PFSK-1 (cell line): Measurements from ENCODE around the gene PCYT1B.

Experiments
- FOXP2 ChIP-seq: optimal IDR thresholded peaks from 2 replicates; pipeline ENCODE3; 2011; ENCODE audit warnings: borderline replicate concordance, control low read depth, inconsistent platforms; ENCODE audit not compliant: insufficient read depth; ENCODE audit errors: extremely low read length, extremely low read depth
- POLR2AphosphoS5 ChIP-seq: IDR thresholded peaks from 2 replicates; pipeline ENCODE4 v1.6.1; 2012; ENCODE audit warnings: low read depth, mild to moderate bottlenecking, control low read depth, low read length, moderate library complexity
- SIN3A ChIP-seq: IDR thresholded peaks from 2 replicates; pipeline ENCODE4 v1.6.1; 2012; ENCODE audit warnings: mild to moderate bottlenecking, low read length, moderate library complexity, borderline replicate concordance; ENCODE audit not compliant: insufficient read depth
- TAF1 ChIP-seq: IDR thresholded peaks from 2 replicates; pipeline ENCODE4 v1.6.1; 2012; ENCODE audit warnings: low read length, control low read depth, borderline replicate concordance; ENCODE audit not compliant: insufficient read depth
- TF ChIP-seq, protein P1 (sequence below), 2 experiments: IDR thresholded peaks; 2 replicates each; pipeline versions ENCODE4 v1.6.1 to v1.8.0; 2011 to 2012; ENCODE audit warnings: low read depth in 2 of 2, low read length in 2 of 2, control low read depth in 1 of 2, inconsistent platforms in 1 of 2, mild to moderate bottlenecking in 1 of 2, moderate library complexity in 1 of 2; ENCODE audit not compliant: insufficient read depth in 1 of 2

The PCYT1B gene

DNA sequence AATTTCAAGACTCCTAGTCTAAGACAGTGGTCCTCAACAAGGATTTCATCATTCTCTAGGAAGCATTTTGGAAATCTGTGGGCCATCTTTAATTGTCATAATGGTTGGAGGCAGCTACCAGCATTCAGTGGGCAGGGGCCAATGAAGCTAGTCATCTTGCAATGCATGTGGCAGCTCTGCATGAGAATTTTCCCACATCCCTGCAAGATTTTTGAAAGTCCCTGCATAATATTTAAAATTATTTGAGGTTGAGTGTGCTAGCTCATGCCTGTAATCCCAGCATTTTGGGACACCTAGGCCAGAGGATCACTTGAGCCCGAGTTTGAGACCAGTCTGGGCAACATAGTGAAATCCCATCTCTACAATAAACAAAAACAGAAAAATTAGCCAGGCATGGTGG lies 44.0 kb downstream of the PCYT1B start:
- TF ChIP-seq SIN3A (no peak), FOXP2 (no peak), TAF1 (no peak), POLR2AphosphoS5 (no peak)
- TF ChIP-seq, protein P1, sequence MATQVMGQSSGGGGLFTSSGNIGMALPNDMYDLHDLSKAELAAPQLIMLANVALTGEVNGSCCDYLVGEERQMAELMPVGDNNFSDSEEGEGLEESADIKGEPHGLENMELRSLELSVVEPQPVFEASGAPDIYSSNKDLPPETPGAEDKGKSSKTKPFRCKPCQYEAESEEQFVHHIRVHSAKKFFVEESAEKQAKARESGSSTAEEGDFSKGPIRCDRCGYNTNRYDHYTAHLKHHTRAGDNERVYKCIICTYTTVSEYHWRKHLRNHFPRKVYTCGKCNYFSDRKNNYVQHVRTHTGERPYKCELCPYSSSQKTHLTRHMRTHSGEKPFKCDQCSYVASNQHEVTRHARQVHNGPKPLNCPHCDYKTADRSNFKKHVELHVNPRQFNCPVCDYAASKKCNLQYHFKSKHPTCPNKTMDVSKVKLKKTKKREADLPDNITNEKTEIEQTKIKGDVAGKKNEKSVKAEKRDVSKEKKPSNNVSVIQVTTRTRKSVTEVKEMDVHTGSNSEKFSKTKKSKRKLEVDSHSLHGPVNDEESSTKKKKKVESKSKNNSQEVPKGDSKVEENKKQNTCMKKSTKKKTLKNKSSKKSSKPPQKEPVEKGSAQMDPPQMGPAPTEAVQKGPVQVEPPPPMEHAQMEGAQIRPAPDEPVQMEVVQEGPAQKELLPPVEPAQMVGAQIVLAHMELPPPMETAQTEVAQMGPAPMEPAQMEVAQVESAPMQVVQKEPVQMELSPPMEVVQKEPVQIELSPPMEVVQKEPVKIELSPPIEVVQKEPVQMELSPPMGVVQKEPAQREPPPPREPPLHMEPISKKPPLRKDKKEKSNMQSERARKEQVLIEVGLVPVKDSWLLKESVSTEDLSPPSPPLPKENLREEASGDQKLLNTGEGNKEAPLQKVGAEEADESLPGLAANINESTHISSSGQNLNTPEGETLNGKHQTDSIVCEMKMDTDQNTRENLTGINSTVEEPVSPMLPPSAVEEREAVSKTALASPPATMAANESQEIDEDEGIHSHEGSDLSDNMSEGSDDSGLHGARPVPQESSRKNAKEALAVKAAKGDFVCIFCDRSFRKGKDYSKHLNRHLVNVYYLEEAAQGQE (IDR thresholded peaks at IDR 0.05; ENCODE audit: insufficient read depth in 1 of 2, low read depth in 2 of 2, low read length in 2 of 2): no peak

DNA sequence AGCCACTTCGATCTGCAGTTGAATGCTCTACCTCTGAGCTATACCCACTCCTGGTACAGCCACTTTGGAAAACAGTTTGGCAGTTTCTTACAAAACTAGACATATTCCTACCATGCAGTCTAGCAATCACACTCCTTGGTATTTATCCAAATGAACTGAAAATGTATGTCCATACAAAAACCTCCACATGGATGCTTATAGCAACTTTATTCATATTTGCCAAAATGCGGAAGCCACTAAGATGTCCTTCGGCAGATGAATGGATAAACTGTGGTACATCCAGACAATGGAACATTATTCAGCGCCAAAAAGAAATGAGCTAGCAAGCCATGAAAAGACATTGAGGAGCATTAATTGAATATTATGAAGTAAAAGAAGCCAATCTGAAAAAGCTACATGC lies 45.3 kb downstream of the PCYT1B start:
- no peak for TF ChIP-seq SIN3A
- TF ChIP-seq POLR2AphosphoS5: no peak

DNA sequence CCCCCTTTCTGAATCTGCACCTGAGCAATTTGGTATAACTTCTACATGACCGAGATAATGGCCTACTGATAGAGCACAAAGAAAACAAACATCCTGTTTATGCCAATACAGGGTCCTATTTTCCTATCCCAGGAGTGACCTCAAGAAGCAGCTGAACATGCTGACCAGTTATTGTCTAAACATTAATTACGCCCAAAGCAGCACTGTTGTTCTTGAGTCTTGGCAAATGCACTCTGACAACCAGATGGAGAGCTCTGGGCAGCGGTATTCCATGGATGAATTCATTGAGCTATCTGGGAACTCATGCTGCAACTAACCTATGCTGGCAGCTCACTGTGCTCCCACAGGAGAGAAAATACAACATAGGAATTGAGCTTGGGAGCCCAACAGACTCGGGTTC lies 52.6 kb downstream of the PCYT1B start:
- no peak for TF ChIP-seq SIN3A
- no peak for TF ChIP-seq TAF1
- TF ChIP-seq, protein P1 (IDR thresholded peaks at IDR 0.05; ENCODE audit: insufficient read depth in 1 of 2, low read depth in 2 of 2, low read length in 2 of 2): no peak
- TF ChIP-seq FOXP2: no peak
- no peak for TF ChIP-seq POLR2AphosphoS5

DNA sequence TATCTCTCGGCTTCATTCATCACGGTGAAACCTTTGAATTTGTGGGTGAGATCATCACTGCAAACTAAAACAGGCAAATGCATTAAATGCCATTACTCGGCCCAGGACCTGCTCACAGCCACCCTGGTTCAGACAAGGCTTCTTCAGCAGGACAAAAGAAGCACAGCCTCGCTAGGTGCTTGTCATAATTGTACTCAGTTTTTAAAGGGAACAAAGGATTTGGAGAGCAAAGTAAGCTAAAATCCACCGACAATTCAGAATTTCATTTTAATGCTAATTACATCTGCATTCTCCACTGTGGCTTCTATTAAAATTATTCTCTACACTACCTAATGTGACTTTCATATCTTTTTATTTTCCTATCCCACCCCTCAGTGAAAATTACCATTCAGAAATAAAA lies 57.0 kb downstream of the PCYT1B start:
- no peak for TF ChIP-seq FOXP2
- TF ChIP-seq POLR2AphosphoS5: no peak
- no peak for TF ChIP-seq SIN3A
- TF ChIP-seq, protein P1 (IDR thresholded peaks at IDR 0.05; ENCODE audit: insufficient read depth in 1 of 2, low read depth in 2 of 2, low read length in 2 of 2): no peak
- no peak for TF ChIP-seq TAF1

DNA sequence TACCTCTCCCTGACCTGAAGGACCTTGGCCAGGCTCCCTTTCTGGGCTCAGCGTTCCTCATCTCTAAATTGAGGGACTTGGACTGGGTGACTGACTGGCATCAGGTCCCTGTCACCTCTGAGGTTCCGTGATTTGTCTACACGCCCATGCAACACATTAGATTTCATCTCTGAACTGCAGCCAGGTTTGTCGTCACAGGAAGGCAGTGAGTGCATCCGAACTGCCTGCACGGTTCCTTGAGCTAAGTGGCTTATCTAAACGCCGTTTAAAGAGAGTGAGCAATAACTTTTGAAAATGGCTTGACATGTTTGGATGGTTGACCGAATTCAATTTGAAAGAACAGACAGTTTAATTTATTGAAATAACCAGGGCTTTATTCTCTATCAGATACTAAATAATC lies 70.1 kb downstream of the PCYT1B start:
- no peak for TF ChIP-seq POLR2AphosphoS5
- TF ChIP-seq, protein P1 (IDR thresholded peaks at IDR 0.05; ENCODE audit: insufficient read depth in 1 of 2, low read depth in 2 of 2, low read length in 2 of 2): no peak
- no peak for TF ChIP-seq TAF1
- no peak for TF ChIP-seq SIN3A
- TF ChIP-seq FOXP2: no peak

DNA sequence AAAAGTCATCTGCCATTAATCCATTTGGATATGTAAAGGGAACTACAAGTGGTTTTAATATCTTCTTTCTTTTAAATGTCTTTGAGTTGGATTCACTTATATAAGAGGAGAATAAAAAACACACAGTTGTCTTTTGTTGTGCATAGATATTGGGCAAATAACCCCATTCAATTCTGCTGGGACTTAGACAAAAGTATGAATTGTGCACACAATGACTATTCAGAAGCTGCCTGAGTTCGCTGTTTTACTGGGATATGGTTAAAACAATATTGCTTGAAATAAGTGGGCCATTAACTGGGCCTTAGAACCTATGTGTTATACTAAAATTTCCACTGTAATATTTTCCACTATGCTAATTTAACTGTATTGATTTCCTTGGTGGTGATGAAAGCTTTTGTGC lies 71.7 kb downstream of the PCYT1B start:
- TF ChIP-seq, protein P1 (IDR thresholded peaks at IDR 0.05; ENCODE audit: insufficient read depth in 1 of 2, low read depth in 2 of 2, low read length in 2 of 2): no peak
- no peak for TF ChIP-seq TAF1
- TF ChIP-seq SIN3A: no peak
- TF ChIP-seq FOXP2: no peak
- no peak for TF ChIP-seq POLR2AphosphoS5
